Measurements from ENCODE around the gene AUNIP.

AUNIP gene

GRCh38 chr1:25818569-25818968, 40.7 kb downstream of the AUNIP start:
- no peak for DNase-seq (ENCODE audit: extremely low read depth, low read depth)
- no peak for TF ChIP-seq CTCF (IDR thresholded peaks at IDR 0.05; ENCODE audit: low read depth, low read length)

DNA sequence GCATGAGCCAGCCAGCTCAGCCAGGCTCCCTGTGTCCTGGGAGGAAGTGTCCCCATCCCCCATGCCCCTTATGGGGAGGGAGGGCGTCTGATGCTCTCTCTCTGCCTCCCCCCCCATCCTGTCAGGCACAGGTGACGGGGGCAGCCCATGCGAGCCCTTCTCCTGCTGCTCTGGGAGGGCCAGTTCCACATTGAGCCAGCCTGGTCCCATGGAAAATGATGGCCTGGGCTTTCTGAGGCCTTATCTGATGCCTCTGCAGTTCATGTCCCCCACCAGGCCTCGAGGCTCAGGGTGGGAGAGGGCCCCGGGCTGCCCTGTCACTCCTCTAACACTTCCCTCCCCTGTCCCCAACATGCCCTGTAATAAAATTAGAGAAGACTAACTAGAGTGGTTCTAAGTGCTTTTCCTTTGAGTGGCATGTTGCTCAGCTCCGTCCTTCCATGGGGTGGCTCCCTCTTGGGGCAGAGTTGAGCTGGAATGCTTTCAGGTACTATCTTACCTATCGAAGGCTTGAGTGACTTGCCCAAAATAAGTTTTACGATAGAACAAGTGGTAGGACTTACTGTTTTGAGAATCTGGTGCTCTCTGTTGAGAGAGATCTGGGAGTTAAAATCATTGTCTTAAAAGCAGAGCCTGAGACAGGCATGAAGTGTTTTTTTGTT, 41.3 kb downstream of the AUNIP start:
- DNase-seq (ENCODE audit: extremely low read depth, low read depth): no peak
- no peak for TF ChIP-seq CTCF (IDR thresholded peaks at IDR 0.05; ENCODE audit: low read depth, low read length)

DNA sequence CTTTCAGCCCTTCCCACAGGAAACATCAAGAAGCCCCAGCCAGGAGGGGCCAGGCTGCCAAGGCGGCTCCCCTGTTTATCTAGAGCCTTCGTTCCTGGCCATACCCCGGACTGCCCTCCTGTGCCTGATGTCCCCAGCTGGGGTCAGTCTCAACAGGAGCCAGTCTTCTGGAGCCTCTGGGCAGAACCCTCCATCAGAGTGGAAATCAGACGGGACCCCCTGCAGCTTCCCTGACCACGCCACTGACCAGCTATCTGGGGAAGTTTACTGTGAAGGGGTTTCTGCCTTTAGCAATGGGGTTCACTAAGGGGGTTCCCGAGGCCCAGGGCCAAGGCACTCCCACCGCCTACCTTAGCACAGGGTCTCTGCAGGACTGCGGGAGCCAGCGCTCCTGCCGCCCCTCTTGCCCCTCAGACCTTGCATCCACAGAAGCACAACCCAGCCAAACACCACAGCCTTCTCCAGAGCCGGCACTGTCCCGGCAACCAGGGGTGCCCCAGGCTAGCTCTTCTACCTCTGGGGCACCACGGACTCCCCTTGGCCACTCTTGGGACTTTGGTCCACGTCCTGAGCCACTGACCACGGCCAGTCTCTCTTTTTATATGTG, 43.0 kb downstream of the AUNIP start:
- no peak for DNase-seq (ENCODE audit: extremely low read depth, low read depth)
- no peak for TF ChIP-seq CTCF (IDR thresholded peaks at IDR 0.05; ENCODE audit: low read depth, low read length)

DNA sequence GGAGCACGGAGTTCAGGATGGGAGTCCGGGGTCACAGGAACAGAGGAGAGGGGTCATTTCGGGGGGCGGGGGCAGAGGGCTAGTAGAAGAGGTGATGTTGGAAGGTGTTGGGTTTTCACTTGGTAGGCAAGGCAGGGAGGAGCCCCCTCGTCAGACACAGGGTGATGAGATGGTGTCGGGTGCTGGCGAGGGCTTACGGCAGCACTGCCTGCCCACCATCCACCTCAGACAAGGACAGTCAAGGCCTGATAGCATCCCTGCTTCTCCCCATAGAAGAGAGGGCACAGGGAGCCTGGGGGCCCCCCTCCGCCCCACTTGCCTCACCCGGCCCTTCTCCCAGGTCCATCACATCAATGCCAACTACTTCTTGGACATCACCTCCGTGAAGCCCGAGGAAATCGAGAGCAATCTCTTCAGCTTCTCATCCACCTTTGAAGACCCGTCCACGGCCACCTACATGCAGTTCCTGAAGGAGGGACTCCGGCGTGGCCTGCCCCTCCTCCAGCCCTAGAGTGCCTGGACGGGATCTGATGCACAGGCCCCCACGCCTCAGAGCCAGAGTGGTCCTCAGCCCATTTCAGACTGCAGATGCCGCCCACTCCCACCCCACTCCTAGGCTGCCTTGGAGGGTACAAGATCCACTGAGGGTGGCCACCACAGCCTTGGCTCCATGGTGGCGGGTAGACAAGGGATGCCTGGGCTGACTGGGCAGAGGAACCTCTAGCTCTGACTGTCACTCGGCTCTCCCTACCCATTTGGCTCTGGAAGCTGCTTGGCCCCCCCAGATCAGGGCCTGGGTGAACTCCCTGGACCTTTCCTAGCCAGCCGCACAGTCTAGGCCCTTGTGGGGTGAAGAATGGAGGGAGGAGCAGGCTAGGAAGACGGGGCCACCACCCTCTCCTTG, 43.8 kb downstream of the AUNIP start:
- DNase-seq (ENCODE audit: extremely low read depth, low read depth): no peak
- TF ChIP-seq CTCF (IDR thresholded peaks at IDR 0.05; ENCODE audit: low read depth, low read length): no peak

GRCh38 chr1:25814549-25815087, 44.6 kb downstream of the AUNIP start:
- TF ChIP-seq CTCF (IDR thresholded peaks at IDR 0.05; ENCODE audit: low read depth, low read length): no peak
- no peak for DNase-seq (ENCODE audit: extremely low read depth, low read depth)

DNA sequence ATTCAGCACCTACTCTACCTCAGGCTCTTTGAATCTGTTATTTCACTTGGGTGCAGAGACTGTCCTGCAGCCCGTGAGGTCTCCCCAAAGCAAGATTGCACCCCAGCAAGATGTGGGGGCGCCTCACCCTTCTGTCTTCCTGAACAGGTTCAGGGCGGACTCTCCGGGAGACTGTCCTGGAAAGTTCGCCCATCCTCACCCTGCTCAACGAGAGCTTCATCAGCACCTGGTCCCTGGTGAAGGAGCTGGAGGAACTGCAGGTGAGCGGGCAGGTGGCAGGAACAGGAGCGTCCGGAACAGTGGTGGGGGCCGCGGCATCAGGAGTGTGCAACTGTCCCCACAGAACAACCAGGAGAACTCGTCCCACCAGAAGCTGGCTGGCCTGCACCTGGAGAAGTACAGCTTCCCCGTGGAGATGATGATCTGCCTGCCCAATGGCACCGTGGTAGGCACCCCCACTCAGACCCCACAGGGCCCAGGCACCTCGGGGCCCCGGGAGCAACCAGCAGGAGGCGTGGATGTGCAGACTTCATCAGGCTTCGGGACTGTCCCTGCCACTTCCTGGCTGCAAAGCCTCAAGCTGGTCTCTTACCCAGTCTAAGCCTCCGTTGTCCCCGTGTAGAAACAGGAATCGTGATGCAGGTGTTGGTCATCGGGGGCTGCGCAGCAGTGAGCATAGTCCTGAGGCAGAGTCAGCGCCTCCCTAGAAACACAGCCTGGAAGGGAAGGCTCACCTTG, 45.4 kb downstream of the AUNIP start:
- no peak for DNase-seq (ENCODE audit: extremely low read depth, low read depth)
- TF ChIP-seq CTCF (IDR thresholded peaks at IDR 0.05; ENCODE audit: low read depth, low read length): no peak

Data from AG09319 (cell line).